ENCODE measurements around the gene DTD2.

Gene DTD2

GRCh38 chr14:31411218-31411727 is 46.0 kb downstream of the DTD2 start:
- Histone ChIP-seq H3K4me1 (ENCODE audit: control insufficient read depth, insufficient read depth, low read length) (peaks cover 8% of the 10 kb centered on the region; the same call in 1 of the 2 replicates), H3K4me3 (ENCODE audit: low read depth, low read length) (no peak overlapping the region), H3K36me3 (ENCODE audit: control insufficient read depth in 2 of 2, insufficient read depth in 1 of 2, low read length in 2 of 2) (no peaks in the 10 kb centered on the region; a peak in 1 of 3 replicates), H3K9me3 (ENCODE audit: control insufficient read depth, insufficient read depth, low read depth, low read length) (no peaks in the 10 kb centered on the region), H3K27ac (ENCODE audit: extremely low read depth, low read depth, low read length) (no peak overlapping the region)
- ChIA-PET CTCF (interaction anchor here (0.7 kb wide), 1 partner anchor 30 kb away, joined by 3 read pairs; no protein-coding TSS in a partner anchor), POLR2A (interaction anchor here (1.1 kb wide), 1 partner anchor 9 kb away, joined by 3 read pairs; the partner anchor contains the start of gene HEATR5A)
- TF ChIP-seq ZNF473 (tag by site-specific recombination; IDR thresholded peaks at IDR 0.05), result no peak
- TF ChIP-seq ZNF549 (tag by site-specific recombination; IDR thresholded peaks at IDR 0.05), result peak; percentile 65; the same call in 1 of the 2 replicates
- peak; percentile 93 for TF ChIP-seq PRDM6 (tag by site-specific recombination; IDR thresholded peaks at IDR 0.05)

- H3K4me1 ChIP-seq (ENCODE audit: control insufficient read depth, insufficient read depth, low read length), result peaks cover 16% of the 10 kb centered on the region
- ChIA-PET CTCF (no interaction called here), POLR2A (no interaction called here)
- H3K4me3 ChIP-seq (ENCODE audit: low read depth, low read length), result no peak overlapping the region
- TF ChIP-seq ZSCAN30 (tag by site-specific recombination; IDR thresholded peaks at IDR 0.05), result no peak
- TF ChIP-seq ZNF621 (tag by site-specific recombination; IDR thresholded peaks at IDR 0.05), result no peak
- TF ChIP-seq ZEB2 (tag by site-specific recombination; IDR thresholded peaks at IDR 0.05), result no peak
- no peak for TF ChIP-seq TRIM28 (IDR thresholded peaks at IDR 0.05; ENCODE audit: borderline replicate concordance, low read length)
- no peak for TF ChIP-seq KLF17 (tag by site-specific recombination; IDR thresholded peaks at IDR 0.05)
- TF ChIP-seq ZBTB11 (tag by site-specific recombination; conservative IDR thresholded peaks at IDR 0.05; ENCODE audit: low read depth), result no peak
- TF ChIP-seq ZNF610 (tag by site-specific recombination; IDR thresholded peaks at IDR 0.05; ENCODE audit: borderline replicate concordance), result no peak
- no peak for TF ChIP-seq ZNF555 (tag by site-specific recombination; conservative IDR thresholded peaks at IDR 0.05)
- no peak for TF ChIP-seq ZNF664 (tag by site-specific recombination; IDR thresholded peaks at IDR 0.05)
- TF ChIP-seq ZNF776 (tag by site-specific recombination; IDR thresholded peaks at IDR 0.05; ENCODE audit: borderline replicate concordance), result no peak
- TF ChIP-seq GLI2 (tag by site-specific recombination; IDR thresholded peaks at IDR 0.05; ENCODE audit: borderline replicate concordance, low read depth), result no peak
- no peak for TF ChIP-seq ZNF148 (tag by site-specific recombination; IDR thresholded peaks at IDR 0.05; ENCODE audit: borderline replicate concordance)
- TF ChIP-seq ZNF558 (tag by site-specific recombination; IDR thresholded peaks at IDR 0.05), result no peak
- no peaks in the 10 kb centered on the region; a peak in 1 of 3 replicates for H3K36me3 ChIP-seq (ENCODE audit: control insufficient read depth in 2 of 2, insufficient read depth in 1 of 2, low read length in 2 of 2)
- H3K9me3 ChIP-seq (ENCODE audit: control insufficient read depth, insufficient read depth, low read depth, low read length), result no peaks in the 10 kb centered on the region
- no peak overlapping the region for H3K27ac ChIP-seq (ENCODE audit: extremely low read depth, low read depth, low read length)
These were observed 47.2 kb downstream of the DTD2 start for GRCh38 chr14:31410048-31410650.
